HG02759 (cell line): ENCODE measurements around the gene B4GALT1.

Experiments used
- ATAC-seq: cut with Tn5 transposase; IDR thresholded peaks from one replicate; pipeline ENCODE4 v1.9.1; 2021; ENCODE audit warnings: mild to moderate bottlenecking, moderate library complexity; ENCODE audit not compliant: unreplicated experiment

The B4GALT1 gene

DNA sequence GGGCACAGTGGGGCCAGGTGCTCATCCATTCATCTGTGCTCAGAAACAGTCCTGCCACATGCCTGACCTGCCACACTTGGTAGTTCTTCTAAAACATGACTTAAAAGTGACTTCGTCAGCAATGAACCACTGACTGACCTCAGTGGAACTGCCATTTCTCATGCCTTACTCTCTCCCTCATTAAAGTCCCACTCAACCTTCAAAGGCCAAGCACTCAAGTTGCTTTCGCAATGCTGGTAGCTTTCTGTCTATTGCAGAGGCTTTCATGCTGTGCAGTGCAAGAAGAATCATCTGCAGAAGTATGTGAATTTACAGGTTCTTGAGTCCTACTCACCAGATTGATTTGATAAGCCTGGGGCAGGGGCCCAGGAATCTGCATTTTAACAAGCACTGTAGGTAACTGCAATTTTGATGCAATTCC lies 23.9 kb downstream of the B4GALT1 start:
- no peak for ATAC-seq

DNA sequence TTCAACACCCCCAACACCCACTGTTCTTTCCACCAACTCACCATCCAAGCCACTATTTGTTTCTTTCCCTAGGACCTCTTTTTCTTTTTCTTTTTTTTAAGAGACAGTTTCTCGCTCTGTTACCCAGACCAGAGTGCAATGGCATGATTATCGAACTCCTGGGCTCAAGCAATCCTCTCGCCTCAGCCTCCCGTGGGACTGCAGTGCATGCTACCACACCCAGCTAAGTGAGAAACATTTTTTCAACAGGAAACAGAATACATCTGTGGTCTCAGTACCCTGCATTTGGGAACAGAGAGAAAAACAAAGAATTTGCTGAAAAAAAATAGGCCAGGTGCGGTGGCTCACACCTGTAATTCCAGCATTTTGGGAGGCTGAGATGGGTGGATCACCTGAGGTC lies 24.6 kb downstream of the B4GALT1 start:
- peak; percentile 40 for ATAC-seq

DNA sequence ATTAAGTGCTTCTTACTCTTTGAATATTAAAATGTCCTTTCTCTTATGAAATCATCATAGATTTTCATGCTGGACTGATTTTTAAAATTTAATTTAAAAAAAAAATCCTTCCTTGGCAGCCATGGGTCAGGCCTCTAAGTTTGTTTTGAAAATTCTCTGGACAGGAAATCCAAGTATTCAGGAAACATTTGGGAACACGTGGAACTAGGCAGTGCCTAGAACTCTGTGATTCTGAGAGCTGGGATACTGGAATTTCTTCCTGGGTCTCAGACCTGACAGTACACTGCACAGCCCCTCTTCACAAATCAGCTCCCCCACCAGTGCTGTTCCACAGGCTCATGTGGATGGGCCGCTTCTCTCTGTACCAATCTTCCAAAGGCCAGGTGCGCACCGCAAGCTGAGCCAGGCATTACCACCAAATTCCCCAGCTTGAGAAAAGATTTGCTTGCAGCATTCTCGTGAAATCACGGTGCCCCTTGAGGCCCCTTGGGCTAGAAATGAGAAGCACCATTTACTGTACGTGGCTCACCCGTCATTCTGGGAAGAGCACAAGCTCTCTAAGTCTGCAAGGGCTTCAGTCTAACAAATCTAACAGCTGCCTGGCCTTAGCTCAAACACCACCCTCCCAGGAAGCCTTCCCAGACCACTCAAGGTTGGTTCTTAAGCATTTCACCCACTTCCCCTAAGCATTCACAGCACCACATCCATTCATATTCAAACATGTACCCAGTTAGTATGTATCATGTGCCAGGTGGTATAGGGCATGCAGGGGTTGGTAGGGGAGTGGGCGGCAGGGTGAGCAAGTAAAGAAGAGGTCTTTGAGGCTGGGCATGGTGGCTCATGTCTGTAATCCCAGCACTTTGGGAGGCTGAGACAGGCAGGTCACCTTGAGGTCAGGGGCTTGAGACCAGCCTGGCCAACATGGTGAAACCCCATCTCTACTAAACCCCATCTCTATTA lies 26.5 kb downstream of the B4GALT1 start:
- peak; percentile 33 for ATAC-seq

DNA sequence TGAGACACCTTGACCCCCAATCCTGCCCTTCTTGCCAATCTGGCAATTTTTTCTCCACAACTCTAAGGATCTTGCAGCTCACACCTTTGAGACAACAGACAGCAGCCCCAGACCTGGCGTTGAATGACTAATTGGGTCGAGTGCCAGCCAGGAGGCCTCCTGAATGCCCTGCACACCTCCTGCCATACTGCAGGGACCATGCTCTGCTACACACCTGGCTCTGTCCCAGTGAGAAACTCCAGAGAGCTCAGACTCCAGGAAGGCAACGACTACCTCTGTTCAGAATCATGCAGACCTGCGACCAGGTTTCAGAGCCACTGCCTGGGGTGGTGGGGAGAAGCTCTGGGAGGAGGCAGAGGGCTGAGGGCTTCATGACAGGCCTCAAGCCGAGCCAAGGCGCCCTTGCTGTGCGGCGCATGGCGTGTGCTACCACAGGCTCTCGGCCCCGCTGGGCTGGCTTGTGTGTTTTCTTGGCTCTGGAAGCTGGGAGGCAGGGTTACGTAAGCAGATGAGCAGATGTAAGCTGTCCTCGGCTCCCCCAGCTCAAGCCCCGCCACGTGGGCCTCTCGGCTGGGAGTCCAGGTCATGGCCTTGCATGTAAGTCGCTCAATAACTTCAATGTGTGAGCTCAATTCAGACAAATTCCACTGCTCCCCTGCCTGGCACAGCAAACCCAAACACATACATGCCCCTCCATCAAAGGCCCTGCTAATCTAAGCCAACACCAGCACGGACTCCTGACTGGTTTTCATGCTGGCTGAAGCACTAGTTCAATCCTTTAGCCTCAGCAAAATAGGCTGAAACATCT lies 27.5 kb downstream of the B4GALT1 start:
- ATAC-seq, result no peak

DNA sequence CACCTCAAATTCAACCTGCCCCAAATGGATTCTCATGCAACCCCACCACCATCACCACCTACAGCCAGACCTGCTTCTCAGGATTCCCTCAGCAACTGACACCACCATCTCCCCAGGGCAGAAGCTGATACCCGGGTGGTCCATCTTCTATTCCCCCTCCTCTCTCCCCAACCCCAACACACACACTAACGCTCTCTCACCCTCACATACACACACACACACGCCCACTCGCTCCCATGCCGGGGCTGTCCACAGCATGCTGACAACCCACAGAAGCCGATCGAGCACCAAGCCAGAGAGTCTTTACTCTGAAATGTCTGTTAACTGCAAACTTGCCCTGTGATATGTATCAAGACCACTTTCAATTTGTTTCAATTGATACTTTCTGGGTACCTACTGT lies 28.4 kb downstream of the B4GALT1 start:
- no peak for ATAC-seq

DNA sequence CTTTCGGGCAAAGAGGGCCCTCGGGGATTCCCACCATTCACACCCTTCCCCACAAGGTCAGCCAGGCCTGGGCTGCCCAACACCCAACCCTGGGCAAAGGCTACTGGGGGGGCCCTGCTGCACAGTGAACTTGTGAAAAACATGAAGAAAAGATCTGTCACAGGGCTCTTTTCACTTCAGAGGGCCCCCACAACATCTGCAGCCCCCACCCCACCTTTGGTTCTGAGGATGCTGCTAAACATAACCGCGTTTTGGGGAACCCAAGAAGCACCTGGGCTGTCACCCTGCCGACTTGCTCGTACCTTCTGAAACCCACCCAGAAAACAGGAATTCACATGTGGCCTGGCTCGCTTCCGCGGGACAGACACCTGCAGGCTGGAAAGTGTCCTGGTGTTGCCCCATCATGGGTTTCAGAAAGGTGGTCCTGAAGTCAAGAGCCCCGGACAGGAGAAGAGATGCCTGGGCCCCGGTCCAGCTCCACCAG lies 29.3 kb downstream of the B4GALT1 start:
- ATAC-seq, result peak; percentile 31

DNA sequence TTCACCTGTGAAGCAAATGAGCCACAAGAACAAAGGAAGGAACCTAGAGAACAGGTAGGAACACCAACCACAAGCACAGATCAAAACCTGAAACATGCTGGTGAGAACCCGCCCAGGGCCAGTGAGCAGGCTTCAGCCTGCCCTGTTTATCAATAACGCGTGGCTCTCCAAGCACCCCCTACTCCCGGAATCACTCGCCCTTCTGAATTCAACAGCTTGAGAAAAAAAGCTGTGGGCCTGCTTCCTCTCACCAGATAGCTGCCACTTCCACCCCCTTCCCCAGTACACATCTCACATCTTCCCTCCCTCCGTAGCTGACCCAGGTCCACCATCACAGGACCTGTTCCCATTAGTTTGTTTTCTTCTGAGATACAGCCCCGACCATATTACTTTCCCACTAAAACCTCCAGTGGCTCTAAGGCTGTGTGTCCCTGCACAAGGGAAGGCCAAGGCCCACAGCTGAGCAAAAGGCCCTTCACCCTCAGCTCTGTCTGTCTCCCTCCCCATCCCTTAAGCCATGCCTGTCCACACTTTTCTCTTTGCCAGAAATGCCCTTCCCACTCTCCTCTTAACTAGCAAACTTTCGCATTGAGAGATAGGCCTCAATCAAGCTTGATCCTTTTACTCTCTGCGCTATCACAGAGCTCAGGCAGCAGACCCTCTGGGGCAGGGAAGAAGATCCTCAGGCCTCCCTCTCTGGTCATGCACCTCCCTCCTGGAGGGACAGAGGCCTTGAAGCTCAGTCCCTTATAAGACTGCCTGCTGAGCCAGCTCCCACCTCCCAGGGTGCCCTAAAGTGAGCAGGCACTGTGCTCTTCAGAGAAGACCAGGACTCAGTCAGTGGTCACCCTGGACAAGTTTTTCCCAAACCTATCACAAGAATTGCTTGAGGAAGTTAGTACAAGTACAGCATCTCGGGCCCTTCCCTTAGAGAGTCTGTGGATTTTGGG lies 30.1 kb downstream of the B4GALT1 start:
- no peak for ATAC-seq

DNA sequence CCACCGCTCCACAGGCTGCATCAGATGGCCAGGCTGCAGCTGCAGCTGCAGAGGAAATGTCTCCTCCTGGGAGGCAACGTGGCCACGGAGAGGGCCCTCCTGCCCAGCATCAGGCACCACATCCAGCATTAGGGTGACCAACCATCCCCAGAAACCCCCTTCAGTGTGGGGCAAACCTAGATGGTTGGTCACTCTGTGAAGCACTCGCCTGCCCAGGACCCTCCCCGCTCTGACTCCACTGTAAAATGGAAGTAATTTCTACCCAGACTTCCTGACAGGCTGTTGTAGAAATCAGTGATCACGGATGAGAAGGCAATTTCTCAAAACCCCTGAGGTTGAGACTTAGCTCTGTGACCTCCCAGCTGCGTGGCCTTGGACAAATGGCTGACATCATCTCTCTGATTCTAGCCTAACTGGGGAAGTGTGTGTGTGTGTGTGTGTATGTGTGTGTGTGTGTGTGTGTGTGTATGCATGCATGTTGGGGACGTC lies 31.6 kb downstream of the B4GALT1 start:
- ATAC-seq, result no peak

DNA sequence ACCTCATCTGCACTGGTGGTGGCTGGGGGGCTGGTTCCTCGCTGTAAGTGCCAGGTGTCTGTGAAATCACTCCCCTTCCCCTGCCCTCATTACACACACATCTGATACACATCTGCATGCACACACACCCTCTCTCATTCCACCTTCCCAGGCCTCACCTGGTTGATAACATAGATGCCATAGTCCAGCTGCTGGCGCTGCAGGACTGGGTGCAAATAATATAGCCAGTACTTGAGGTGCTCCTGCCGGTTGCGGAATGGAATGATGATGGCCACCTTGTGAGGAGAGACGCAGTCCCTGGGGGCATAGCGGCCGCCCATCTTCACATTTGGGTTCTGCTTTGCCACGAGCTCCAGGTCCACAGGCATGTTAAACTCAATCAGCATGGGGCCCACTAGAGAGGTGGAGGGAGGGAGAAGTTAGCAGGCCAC lies 32.1 kb downstream of the B4GALT1 start:
- no peak for ATAC-seq

DNA sequence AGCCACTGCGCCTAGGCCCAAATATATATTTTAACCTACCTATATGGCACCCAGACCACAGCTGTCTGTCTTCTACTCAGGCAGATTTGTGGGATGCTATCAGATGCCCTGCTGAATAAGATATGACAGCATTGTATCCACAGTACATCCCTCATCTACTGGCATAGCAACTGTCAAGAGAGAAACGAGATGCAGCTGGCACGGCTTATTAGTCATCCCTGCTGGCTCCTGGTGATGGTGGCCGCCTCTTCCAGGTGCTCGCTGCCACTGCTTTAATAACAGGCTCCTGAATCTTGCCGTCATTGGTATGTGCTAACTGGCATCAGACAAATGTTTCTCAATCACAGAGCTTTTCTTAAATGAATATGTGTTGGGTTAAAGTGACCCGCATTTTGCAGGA lies 34.0 kb downstream of the B4GALT1 start:
- ATAC-seq, result no peak

DNA sequence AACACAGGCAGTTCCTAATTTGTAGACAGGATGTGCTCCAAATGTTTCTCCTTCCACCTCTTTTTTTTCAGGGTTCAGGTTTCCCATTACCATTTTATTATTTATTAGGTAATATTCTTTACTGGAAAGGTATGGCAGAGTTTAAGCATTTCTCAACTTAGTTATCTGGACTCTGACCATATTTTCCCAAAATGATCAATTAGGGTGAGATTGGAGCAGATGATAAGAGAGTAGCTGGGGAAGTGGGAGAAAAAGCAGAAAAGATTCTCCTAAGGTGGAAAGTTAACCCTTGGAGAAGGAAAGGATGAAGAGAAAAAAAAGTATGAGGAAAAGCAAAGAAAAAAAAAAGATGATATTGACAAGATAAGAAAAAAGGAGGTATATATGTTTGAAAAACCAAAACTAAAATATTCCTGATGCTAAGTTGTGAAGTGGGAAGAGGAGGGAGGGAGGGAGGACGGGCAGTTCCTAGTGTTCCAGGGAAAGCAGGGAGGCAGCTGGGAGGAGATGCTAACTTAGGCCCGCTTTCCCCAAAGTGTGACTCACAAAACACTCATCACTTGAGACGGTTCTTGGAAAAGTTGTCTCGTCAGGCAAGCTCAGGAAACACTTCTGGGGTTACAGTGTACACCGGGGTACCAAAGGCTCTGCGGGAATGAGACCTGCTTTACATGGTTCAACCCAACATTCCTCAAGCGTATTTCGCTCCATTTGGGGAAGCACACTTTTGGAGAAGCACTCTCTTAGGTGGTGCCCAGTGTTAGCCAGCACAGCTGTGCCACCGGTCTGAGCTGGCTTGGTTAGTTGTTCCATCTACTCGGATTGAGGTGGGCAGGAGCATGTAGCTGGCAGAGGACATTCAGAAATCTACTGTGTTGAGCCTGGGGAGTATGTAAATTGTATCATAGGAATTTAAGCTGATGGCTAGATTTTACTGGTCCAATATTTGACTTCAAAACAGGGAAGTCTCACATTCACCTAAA lies 35.1 kb downstream of the B4GALT1 start:
- no peak for ATAC-seq

DNA sequence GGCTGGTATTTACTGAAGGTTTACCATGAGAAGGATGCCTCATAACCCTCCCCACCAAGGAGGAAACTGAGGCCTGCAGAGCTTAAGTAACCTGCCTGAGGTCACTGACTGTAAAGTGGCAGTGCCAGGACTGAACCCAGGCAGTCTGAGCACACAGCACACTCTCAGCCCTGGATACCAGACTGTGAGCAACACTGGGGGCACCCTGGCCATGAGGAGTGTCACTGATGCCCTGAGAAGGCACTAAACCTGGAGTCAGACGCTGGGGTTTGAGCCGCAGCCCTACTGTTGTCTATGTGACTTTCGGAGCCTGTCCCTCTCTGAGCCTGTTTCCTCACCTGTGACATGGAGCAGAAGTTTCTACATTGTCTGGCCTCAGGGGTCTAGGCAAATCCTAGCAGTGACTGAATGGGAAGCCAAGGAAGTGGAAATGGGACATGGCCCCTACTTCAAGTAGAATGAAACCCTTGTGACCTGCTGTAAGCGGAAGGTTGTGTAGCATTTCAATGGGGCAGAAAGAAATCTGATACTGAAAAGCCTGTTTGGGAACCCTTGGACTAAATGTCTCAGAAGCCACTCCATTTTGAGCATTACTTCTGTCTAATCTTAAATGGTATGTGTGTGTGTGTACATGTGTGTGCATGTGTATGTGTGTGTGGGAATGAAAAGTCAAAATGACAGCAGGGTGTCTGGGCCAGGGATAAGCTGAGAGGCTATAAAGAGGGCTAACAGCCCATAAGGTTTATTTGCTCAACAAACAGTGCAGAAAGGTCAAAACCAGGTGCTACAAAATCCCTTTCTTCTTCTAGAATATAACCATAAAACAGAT lies 36.0 kb downstream of the B4GALT1 start:
- no peak for ATAC-seq

DNA sequence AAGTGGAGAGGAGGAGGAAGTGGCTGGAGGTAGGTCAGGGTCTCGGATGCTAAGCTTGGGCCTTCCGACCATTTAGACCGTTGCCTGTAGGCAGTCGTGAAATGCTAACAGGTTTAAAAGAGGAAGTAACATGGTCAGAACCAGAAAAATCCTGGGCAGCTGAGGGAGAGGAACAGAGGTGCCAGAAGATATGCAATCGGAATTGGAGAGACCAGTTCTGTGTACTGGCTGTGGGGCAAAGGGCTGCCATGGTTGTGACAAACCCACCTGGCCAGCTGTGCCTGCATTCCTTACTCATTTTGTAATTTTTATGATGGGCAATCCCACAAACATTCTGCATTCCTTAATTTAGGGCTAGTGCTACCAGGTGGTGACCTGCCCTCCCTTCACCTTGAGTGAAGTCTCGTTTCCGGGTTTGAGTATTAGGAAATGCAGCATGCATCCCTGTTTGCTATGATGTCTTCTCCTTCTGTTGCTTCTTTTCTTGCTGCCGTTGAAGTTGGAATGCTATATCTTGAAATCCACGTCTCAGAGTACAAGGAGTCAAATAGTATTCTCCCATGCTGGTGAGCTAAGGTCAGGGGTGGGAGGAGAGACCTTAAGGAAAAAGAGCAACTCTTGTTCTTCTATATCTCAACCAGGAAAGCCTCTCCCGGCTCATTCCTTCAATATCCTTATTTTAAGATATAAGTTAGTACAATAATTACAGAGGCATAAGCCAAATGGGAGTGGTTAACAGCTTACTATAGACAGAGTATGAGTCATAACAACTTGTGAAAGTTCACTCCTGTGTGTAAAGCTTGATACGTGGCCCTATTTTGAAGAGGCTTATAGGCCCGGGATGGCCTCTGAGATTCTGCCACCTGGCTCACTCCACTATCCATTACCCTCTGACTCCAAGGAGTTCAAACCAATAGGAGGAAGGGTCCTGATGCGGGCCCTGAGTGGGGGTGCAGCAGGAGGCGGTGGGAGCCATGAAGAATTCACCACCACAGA lies 37.0 kb downstream of the B4GALT1 start:
- ATAC-seq, result peak; percentile 61

DNA sequence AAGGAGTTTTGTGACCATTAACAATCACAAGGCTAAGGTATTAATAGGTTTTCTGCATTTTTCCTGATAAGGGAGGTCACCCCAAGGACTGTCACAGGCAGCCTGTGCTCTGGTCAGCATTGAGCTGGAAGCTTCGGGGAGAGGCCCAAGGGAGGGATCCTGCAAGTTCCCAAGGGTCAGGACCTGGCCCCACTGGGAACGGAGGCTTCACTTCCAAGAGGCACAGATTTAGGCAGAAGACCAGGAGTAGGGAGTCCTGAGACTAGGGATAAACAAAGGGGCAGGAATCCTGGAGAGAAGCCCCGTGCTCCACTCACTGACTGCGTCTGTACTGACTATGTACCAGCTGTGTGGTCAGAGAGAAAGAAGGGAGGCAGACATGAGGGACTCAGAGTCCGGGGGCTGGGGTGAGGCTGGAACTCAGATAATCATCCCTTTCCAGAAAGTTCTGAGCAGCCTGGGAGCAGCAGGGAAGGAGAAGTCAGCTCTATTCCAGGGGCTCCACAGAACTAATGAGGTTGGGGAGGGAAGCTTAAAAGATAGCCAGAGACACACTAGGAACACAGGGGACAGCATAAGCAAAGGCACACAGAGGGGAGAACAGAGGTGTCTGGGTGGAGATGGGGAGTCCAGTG lies 37.8 kb downstream of the B4GALT1 start:
- ATAC-seq, result no peak

DNA sequence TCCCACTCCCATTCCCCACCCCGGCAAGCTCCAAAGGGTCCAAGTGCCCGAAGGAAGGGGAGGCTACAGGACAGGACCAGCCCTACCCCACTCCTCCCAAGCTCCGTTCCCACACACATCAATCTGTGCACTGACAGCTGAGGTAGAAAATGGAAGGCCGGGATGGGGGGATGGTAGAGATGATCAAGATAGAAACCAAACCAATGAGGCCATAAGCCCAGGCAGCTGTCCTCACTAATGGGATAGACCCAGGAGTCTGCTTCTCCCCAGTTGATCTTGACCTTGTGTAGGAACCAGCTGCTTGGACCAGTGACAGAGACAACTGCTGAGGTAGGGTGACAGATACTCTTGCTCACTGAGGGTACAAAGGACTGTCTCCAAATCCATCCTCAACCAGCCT lies 38.6 kb downstream of the B4GALT1 start:
- no peak for ATAC-seq

DNA sequence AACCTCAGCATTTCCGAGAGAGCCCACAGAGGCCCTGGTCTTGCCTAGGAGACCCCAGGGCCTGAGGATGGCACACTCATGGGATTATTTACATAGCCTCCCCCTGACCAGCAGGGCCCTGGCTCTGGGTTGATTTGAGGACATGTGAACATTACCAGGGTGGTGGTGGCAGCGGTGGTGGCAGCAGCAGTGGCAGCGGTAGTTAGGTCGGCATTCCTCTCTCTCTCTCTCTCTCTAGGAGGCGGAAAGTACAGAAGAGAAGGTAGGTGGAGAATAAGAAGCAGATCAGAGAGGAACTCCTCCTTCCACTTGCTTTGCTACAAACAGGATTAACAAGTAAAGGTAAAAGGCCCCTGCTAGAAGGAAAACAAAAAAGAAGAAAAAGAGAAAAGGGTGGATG lies 39.3 kb downstream of the B4GALT1 start:
- no peak for ATAC-seq
